B cell (primary cell): ENCODE data around the gene HIP1.

Experiments
- CTCF ChIP-seq: fragments of 200-600 bp; IDR thresholded peaks from one replicate; pipeline ENCODE4 v1.8.0; 2022; ENCODE audit warnings: antibody characterized with exemption, mild to moderate bottlenecking
- EZH2 ChIP-seq: IDR thresholded peaks from 2 replicates; pipeline ENCODE4 v1.6.1; 2012; ENCODE audit warnings: borderline replicate concordance, low read depth, mild to moderate bottlenecking, moderate library complexity, low read length; ENCODE audit not compliant: insufficient read depth, poor library complexity, severe bottlenecking

GRCh38 chr7:75559355-75559975, 179.3 kb downstream of the HIP1 start:
- TF ChIP-seq CTCF (no peak), EZH2 (no peak)
